T1000 (cell line): ENCODE results near the gene HSPB6.
"Not testable (repeated sequence)": the region's sequence is repeated elsewhere in the genome, so short reads cannot be mapped to it uniquely, and the experiment has no call there.

Experiments
- DNase-seq: peaks from one replicate; lab custom pipeline; 2025; ENCODE audit warnings: mixed read lengths; lab: John Stamatoyannopoulos, UW

The HSPB6 gene

GRCh38 chr19:35756377-35757230 lies at the start of gene HSPB6:
HSPB6 (minus strand) TSS chr19:35757029; CDS start chr19:35757008, 21 bp downstream.
- no peak for DNase-seq

DNA sequence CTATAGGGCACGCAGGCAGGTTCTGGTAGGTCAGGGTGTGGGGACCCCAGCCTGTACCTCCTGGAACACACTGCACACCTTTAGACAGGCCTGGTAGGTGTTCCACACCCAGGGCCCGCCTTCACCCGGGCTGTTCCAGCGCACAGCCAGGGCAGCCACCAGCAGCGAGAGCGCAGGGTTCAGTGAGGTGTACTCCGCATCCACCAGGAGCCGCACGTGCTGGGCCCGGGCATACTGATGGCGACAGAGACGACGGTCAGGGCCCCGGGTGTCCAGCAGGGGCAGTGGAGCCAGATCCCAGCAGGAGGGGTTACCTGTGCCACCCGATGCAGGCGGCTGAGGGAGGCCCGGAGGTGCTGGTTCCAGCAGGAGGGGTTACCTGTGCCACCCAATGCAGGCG lies 49.8 kb upstream of the HSPB6 start:
- no peak for DNase-seq

DNA sequence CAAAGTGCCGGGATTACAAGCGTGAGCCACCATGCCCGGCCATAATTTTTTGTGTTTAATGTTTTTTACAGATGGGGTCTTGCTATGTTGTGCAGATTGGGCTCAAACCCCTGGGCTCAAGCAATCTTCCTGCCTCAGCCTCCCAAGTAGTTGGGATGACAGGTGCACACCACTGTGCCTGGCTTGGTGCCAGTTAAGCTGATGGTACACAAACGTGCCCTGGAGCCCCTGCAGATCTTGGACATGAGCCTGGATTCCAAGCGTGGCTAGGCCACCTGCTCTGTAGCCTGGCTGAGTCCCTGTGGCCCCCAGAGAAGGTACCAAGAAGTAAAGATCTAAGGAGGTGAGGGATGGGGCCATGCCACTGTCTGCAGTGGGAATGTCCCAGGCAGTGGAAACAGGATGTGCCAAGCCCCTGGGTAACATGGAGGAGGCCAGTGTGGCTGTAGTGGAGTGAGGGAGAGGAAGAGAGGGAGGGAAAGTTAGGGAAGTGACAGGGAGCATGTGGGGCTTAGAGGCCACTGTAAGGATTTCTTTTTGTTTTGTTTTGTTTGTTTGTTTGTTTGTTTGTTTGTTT lies 48.8 kb upstream of the HSPB6 start:
- DNase-seq, result no peak

DNA sequence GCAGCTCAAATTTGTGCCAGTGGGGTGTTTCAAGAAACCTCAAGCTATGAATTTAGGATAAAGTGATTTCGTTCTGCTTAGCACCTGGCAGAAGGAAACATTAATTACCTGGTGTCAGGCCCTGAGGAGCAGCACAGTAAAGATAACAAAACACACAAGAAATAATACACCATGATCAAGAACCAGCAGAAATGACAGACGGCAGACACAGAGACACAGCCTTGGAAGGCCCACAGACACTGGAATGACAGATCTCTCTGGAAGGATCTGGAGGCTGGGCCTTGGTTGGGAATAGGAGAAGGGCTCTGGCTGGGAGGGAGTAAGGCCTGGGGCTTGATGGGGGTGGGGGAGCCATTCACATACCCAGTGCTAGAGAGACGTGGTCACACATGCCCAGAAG lies 45.0 kb upstream of the HSPB6 start:
- no peak for DNase-seq

DNA sequence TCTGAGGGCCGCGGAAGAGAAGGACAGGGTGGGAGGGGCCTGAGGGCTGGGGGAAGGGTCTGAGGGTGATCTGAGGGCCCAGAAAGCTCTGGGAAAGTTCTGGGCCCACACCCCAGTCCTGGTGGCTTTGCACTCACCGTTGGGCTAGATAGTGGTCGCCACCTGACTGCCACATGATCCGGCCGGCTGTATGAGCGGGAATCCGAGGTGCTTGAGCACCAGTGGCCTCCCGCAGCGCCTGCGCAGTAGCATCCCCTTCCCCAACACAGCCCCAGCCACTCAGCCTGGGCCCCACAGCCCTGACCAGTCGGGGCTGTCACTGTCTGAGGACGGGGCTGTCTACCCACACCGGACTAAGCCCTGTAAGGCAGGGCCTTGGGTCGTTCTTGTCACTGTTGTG lies 40.8 kb upstream of the HSPB6 start:
- no peak for DNase-seq

DNA sequence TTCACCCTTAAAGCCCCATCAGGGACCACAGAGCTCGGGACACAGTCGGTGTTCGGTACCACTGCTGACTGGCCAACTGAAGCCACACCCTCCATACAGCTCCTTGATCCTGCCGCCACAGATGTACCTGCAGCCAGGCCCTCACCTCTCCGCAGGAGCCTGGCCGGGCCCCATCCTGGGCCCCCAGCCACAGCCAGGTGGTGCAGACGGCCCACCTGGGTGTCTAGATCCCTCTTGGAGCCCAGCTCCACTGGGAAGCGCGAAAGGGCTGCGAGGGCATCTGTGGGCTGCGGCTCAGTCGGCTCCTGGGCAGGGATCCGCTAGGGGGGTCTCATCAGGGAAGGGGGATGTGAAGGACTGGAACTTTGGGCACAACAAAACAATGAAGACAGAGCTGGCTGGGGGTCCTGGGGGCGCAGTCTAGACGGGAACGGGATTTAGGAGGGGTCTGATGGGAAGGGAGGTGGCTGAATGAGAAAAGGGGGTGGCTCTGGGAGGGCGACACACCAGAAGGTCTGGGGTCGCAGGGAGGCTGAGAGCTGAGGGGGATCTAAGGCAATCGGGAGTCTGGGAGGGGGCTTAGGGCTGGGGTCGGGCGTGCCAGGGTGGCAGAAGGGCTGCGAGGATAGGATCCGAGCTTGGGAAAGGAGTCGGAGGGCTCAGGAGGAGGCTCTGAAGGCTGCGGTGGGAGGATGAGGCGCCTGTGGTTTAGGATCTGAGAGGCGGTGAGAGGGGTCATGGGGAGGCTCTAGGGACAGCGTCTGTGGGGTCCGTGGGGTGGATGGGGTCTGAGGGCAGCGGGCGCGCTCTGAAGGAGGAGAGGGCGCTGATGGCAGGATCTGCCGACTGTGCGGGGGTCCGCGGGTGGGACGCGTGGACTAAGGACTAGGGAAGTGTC lies 40.1 kb upstream of the HSPB6 start:
- no peak for DNase-seq

GRCh38 chr19:35795564-35795963 lies 38.7 kb upstream of the HSPB6 start:
- DNase-seq, result not testable (repeated sequence)

- DNase-seq, result peak; percentile 22
These were observed 36.7 kb upstream of the HSPB6 start for GRCh38 chr19:35793381-35794165.

GRCh38 chr19:35792888-35793287 lies 36.1 kb upstream of the HSPB6 start:
- DNase-seq, result no peak

- DNase-seq, result no peak
These were observed 35.5 kb upstream of the HSPB6 start for GRCh38 chr19:35792312-35792711.

DNA sequence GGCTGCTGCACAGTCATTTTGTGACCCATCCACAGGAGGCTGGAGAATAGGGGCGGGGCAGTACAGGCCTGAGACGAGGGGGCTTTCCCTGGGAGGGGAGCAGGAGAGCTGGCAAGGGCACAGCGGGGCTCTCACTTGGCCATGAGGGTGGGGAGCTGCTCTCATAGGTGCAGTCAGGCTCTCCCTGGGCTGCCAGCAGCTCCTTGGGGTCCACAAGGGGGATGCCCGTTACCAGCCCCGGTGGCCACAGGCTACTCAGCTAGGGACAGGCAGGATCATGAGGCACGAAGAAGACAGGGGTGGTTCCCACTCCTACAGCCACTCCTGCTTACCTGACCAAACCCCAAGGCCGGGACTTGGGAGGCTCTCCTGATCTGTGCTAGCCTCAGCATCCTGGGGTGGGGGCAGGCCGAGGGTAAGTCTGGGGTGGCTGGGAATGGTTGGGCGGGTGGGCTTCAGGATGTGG lies 35.0 kb upstream of the HSPB6 start:
- no peak for DNase-seq

DNA sequence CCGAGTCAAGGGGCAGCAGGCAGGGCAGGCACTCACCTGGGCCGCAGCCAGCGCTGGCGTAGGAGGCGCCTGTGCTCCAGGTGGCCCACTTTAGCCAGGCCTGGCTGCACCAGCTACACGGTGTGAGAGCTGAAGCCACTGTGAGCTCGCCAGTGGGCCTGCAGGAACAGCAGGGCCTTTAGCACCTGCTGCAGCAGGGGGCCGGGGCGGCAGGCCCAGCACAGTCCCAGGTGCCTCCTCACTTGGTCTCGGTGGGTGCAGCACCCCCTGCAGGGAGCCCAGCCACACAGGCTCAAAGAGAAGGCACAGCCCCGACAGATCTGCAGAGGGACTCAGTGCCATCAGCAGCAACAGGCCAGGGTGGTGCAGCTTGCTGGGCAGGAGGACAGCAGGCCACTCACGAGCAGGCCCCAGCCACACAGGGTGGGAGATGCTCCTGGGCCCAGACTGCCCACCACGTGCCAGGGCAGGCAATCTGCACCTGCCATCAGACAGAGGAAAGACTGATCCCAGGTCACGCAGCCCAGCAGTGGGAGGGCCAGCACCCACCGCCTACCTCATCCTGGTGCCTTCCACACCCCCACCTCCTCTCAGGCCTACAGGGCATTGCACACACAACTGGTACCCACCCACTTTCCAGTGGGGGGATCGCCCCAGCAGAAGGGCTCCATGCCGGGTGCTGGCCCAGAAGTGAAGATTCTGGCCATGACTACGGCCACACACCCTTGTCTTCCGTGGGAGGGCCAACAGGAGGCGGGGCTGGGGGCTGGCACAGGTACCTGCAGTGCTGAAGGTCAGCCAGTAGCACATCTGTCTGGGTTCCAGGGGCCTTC lies 34.4 kb upstream of the HSPB6 start:
- no peak for DNase-seq

DNA sequence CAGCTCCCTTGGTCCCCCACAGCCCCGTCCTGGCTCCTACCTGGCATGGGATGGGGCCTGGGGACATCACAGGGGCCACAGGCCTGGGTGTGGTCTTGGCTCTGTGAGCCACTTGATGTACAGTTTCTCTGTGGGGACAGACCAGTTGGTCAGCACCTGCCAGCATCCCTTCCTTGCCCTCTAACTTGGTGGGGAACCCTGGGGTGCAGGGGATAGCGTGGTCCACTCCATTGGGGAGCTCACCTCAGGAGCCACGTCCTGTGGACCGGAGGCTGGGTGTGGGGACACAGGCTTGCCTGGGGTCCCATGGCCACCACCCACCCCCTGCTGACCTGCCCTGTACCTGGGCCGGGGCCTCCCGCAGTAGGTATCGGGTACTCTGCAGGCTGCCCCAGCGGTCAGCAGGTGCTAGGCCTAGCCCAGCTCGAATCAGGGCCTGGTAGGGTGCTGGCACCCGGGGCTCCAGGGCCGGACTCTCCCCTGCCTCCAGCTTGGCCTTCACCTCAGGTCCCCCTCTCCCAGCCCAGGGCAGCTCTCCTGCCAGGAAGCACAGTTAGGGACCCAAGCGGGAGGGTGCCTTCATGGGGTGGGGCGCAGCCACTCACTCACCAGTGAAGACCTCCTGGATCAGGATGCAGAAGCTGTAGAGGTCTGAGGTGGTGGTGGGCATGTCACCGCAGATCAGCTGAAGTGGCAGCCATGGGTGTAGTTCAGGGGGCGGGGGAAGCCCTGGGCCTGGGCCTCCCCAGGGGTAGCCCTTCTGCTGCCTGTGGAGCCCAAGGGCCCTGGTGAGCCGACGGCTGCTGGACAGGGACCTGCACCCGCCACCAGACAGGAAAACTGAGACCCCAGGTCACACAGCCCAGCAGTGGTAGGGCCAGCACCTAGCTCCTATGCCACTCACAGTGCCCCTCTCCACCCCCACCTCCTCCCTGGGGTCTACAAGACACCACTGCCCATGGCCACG lies 33.4 kb upstream of the HSPB6 start:
- DNase-seq, result no peak

DNA sequence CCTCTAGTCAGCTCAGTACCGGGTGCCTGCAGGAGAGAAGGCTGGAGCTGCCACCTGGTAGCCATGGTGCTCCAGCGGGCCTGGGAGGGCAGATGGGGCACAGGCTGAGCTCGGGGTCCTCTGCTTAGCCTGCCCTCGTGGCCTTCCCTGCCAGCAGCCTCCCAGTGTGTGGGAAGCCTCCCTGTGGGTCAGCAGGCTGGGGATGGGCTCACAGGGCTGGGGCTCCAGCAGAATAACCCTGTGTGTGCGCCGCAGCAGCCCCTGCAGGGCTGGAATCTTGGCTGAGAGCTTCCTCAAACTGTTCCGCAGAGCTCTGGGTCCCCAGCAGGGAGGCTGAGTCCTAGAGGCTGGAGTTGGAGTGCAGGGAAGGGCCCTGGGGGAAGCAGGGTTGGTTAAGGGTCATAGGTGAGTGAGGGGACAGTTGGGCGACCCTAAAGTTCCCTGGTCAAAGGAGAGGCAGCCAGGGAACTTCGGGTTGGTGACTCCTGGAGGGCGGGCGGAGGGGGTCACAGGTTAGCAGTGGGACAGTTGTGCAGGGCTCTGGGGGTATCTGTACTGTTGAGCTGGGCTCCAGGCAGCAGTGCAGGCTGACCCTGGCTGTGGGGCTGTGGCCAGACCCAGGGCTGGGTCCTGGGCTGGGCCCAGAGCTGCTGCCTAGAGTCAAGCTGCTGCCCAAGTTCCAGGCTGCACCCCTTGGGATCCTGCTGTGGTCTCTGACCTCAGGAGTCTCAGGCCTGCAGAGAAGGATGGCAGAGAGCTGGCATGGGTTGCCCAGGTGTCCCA lies 32.6 kb upstream of the HSPB6 start:
- no peak for DNase-seq

- no peak for DNase-seq
These were observed 31.6 kb upstream of the HSPB6 start for GRCh38 chr19:35788205-35788960.

DNA sequence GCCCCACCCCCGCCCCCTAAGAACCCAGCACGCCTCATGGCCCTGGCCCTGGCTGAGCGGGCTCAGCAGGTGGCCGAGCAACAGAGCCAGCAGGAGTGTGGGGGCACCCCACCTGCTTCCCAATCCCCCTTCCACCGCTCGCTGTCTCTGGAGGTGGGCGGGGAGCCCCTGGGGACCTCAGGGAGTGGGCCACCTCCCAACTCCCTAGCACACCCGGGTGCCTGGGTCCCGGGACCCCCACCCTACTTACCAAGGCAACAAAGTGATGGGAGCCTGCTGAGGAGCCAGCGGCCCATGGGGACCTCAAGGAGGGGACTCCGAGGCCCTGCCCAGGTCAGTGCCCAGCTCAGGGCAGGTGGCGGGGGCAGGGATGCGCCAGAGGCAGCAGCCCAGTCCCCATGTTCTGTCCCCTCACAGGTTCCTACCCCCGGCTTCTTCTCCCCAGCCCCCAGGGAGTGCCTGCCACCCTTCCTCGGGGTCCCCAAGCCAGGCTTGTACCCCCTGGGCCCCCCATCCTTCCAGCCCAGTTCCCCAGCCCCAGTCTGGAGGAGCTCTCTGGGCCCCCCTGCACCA lies 30.5 kb upstream of the HSPB6 start:
- DNase-seq, result no peak

- DNase-seq, result no peak
These were observed 29.7 kb upstream of the HSPB6 start for GRCh38 chr19:35786299-35787160.
